NCI-H1092 (cell line): ENCODE results near the gene AQP3.
"Not testable (repeated sequence)": the region's sequence is repeated elsewhere in the genome, so short reads cannot be mapped to it uniquely, and the experiment has no call there.

ENCODE experiments used
- DNase-seq: peaks from one replicate; lab custom pipeline; 2025; lab: John Stamatoyannopoulos, UW

Gene AQP3

DNA sequence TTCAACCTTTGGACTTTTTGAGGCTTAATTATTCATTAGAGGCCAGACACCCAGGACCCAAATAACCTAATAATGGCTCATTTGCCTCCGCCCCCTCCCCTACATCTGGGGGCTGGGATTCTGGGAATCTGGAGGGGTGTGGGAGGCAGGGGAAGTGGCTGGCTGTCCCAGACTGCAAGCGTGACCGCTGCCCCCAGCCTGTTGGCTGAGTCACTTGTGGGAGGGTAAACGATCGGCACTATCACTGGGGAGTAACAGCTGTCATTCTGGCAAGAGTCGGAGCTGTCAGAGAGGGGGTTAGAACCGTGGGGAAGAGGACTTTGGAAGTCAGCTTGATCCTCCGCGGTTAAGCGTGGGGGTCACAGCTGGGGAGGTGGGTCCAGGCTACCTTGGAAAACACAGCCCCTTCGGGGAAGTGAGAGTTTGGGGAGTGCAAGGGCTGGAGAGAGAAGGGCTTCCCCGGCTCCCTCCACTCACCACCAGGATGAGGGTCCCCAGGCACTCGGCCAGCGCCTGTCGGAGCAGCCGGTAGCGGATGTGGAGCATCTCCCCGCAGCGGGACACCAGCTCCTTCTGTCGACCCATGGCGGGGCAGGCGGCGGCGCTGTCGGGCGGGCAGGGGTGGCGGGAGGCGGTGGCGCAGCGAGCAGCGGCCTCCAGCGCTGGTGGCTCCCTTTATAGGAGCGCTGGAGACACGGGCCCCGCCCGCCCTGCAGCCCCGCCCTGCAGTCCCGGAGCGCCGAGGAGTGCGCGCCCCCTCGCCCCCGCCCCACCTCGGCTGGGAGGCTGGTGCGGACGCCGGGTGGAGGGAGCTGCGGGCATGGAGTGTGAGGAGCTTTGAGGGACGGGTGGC is at the start of gene AQP3:
AQP3 (minus strand) TSS at position 648 of the 853 bp plus-strand sequence; CDS start at position 585, 63 bp downstream.
- peak; percentile 50 for DNase-seq

DNA sequence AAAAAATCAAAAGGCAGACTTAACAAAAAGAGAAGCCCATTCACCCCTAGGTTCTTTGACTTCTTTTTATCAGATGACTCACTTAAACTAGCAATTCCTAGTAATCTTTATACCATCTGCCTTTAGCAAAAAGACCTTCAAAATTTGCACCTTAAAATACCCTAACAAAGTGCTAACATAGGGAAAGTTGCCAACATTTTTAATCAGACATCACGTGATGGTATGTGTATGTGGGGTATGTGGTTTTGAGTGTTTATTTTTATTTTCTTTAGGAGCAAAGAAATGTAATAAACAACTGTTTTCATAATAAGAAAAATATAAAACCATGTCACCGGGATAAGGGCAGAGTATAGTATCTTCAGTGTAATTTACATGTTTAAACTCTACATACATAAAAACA is 46.4 kb upstream of the AQP3 start:
- not testable (repeated sequence) for DNase-seq

- DNase-seq, result no peak
Measured at GRCh38 chr9:33489066-33489465, 41.7 kb upstream of the AQP3 start.

GRCh38 chr9:33485312-33485711 is 37.9 kb upstream of the AQP3 start:
- not testable (repeated sequence) for DNase-seq

GRCh38 chr9:33480976-33481375 is 33.6 kb upstream of the AQP3 start:
- no peak for DNase-seq

DNA sequence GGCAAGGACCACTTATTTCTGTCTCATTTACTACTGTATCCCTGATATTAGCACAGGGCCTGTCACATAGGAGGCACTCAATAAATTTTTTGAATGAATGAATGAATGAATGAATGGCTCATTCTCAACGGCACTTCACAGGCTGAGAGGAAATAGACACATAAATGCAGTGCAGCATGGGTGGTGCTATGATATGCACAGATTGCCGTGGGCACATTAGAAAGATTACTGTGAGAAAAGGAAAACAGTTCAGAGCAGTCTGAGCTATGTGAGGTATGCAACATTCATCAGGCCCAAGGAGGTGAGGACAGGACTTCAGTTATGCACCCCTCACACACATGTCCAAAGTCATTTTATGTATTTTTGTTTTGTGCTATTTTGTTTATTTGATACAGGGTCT is 32.7 kb upstream of the AQP3 start:
- DNase-seq, result no peak

GRCh38 chr9:33476503-33476902 is 29.1 kb upstream of the AQP3 start:
- no peak for DNase-seq

- no peak for DNase-seq
Measured at GRCh38 chr9:33475357-33475756, 28.0 kb upstream of the AQP3 start.

- peak; percentile 100 for DNase-seq
Measured at GRCh38 chr9:33473643-33474352, 26.4 kb upstream of the AQP3 start, which contains the start of gene NOL6. TSS of gene NOL6 (minus strand) at chr9:33473924. CDS start at chr9:33473842, 82 bp downstream.

DNA sequence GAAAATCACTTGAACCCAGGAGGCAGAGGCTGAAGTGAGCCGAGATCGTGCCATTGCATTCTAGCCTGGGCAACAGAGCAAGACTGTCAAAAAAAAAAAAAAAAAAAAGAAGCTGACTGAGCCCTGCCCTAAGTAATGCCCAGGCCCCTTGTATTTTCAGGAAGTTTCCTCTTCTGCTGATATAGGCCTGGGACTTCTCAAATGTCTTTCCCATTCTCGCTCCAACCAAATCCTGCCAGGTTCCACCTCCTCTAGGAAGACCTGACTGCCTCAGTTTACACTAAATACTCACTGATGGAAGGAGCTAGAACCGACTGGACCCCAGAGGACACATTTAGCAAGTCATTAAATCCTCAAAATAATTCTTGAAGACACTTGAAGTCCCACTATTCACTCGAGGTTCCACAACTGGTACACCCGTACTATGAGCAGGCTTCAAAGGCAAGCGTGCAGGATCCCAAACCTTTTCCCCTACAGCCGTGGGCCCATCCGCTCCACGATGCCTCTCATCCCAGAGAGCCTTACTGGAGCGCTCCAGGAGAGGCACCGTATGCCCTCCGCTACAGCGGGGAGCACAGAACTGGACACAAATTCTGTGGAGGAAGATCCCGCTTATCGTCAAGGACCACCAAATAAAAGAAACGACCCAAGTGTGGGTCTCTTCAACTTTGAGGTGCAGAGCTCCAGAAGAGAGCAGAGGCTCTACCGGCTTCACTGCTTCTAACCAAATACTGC is 25.7 kb upstream of the AQP3 start:
- DNase-seq, result no peak

DNA sequence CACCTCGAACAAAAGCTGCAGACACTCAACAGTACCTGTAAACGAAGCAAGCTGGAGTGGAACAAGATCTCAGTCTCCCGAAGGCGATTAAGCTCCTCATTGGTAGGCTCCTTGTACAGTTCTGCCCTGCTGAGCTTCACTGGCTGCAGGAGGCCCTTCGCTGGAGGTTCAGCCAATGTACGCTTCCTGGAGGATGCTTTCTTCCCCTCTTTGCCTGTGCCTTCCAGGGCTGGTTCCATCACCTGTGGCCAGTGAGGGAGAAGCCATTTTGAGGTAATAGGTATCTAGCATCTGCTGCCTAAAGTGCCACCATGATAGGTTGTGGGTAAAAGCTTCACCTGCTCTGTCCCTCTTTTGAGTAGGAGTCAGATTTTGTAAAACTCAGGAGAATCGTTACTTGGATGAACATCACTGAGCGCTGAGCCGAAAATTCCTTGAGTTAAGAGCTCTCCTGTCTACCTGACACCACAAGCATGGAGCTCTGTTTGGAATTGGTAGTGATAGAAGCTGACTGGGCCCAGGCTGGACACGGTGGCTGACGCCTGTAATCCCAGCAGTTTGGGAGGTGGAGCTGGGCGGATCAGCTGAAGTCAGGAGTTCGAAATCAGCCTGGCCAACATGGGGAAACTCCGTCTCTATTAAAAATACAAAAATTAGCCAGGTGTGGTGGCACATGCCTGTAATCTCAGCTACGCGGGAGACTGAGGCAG is 24.9 kb upstream of the AQP3 start:
- DNase-seq, result no peak

DNA sequence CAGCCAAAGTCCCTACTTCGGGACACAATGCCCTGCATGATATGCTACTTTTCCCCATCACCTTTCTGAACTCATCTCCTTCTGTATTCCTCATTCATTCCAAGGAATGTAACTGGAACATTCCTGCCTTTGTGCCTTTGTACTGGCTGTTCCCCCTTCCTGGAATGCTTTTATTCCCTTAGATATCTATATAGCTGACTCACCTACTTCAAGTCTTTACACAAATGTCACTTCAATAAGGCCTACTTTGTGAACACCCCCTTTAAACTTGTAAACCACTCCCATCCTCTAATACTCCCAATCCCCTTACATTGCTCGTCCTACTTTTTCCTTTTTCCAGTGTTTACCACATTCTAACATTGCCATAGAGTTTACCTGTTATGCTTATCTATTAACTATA is 24.0 kb upstream of the AQP3 start:
- DNase-seq, result no peak

GRCh38 chr9:33469891-33470290 is 22.5 kb upstream of the AQP3 start:
- no peak for DNase-seq

DNA sequence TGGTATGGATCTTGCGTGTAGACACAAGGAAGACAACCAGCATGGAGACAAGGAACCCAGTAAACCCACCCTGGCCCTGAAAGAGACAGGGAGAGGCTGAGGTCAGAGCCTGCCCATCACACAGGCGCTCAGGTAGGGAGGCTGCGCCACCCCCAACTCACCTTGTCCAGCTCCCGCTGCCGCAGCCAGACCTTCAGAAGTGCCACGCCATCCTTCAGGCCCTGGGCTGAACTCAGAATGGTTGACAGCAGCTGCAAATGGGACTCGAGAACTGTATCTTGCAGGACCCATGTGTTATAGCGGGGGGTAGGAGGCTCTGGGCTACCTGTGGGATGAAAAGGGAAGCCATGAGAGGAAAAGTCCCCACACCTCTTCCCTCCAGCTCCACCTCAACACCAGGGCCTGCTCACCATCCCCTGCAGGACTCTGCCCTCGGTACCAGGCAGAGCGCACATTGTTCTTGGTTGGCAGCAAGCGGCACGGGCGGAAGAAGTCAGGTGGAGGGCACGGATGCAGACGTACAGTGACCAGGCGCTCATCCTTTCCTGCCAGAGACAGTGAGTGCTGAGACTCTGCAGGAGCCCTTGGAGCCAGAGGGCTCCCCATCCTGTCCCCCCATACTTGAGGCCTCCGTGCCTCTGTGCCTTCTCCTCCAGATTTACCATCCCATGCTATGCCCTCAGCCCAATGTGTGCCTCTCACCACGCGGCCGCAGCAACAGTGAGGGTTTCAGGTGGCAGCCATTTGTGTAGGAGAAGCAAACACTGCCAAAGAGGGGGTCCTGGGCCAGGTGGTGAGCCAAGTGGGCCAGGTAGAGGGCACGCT is 21.6 kb upstream of the AQP3 start:
- no peak for DNase-seq

- no peak for DNase-seq
Measured at GRCh38 chr9:33468215-33468730, 20.9 kb upstream of the AQP3 start.

GRCh38 chr9:33467526-33467925 is 20.1 kb upstream of the AQP3 start:
- no peak for DNase-seq

DNA sequence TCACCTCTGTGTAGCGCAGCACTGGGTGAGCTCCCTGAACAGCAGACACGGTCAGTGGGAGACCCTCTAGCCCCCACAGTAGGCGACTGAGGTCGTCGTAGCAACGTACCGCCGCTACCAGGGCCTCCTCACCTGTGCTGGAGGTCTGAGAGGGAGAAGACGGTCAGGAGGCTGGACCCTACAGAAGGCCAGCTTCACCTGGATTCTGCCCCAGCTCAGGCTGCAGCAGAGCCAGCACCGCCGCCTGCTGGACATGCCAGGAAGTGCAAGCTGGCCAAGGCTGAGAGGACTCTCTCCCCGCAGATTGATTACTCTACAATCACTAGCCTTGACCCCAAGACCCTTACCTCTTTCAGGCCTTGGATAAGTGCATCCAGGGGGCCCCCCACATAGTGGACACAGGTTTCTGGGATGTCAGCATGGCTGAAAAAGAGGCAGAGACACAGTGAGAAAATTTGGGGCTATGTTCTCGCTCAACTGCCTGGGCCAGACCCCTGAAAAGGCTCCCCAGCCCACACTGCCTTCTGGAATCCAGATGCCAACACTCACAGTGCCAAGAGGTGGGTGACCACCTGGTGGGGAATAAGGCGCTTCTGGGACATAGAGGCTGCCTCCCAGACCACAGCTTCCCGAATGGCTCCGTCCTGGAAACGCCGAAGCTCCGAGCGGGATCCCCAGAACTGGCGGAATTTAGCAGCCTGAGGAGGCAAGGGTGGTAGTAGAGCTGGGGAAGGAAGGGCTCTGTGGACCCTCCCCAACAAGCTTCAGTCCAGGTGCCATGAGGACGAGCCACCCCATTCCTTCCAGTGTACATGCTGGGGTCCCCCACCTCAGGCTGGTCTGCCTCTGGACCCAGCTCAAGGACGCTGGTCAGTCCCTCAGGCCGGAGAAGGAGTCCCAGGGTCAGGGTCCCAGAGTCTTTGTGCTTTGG is 19.4 kb upstream of the AQP3 start:
- peak; percentile 13 for DNase-seq

DNA sequence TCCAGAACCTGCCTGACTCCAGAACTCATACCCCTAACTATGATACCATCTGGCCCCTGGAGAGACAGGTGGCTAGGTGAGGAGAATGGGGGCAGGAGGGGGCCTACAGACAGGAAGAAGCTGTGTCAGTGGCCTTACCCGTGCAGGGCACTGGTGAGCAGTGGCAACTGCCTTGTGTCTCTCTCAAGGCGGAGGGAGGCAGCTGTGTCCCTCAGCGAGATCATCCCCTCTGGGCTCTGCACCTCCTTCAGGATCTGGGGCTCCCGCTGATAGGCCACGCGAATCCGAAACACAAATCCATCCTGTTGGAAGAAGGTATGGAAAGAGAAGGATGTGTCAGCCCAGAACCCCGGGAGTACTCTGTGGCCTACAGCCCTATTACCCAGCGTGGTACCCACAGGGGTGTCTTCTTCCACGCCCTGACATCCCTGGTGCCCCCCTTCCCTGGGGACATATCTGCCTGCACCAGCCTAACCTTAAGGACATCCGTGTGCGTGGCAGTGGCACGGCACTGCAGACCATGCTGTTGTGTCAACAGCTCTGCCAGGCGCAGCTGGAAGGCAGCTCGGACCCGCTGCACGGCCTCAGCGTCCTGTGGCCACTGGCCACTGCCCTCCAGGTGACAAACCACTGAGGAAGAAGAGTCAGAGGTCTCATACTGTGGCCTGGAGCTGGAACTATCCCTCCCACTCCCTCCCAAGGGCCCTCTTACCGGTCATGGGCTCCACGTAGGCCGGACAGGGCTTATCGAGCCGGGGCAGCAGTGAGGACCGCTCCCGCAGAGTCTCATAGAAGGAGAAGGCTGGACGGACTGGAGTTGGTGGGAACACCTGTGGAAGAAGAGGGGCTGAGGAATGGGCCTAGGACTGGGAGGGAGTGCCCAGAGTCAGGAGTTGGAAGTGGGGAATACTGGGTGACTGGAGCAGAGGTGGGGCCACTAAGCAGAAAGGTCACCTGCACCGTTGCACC is 18.5 kb upstream of the AQP3 start:
- no peak for DNase-seq
